Stimulated activated CD8-positive, alpha-beta memory T cell treated with anti-CD3 and anti-CD28 coated beads, Interleukin-7, amount 100 ng/mL, for 1 hour (primary cell): ENCODE measurements around the gene LPAR3.
"Not testable (repeated sequence)": the region's sequence is repeated elsewhere in the genome, so short reads cannot be mapped to it uniquely, and the experiment has no call there.

Experiments used
- DNase-seq, 2 donors: peaks; one replicate each; pipeline ENCODE4 v3.0.0-alpha.2; 2020; ENCODE audit warnings: low read depth in 2 of 2

The LPAR3 gene, protein sequence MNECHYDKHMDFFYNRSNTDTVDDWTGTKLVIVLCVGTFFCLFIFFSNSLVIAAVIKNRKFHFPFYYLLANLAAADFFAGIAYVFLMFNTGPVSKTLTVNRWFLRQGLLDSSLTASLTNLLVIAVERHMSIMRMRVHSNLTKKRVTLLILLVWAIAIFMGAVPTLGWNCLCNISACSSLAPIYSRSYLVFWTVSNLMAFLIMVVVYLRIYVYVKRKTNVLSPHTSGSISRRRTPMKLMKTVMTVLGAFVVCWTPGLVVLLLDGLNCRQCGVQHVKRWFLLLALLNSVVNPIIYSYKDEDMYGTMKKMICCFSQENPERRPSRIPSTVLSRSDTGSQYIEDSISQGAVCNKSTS

DNA sequence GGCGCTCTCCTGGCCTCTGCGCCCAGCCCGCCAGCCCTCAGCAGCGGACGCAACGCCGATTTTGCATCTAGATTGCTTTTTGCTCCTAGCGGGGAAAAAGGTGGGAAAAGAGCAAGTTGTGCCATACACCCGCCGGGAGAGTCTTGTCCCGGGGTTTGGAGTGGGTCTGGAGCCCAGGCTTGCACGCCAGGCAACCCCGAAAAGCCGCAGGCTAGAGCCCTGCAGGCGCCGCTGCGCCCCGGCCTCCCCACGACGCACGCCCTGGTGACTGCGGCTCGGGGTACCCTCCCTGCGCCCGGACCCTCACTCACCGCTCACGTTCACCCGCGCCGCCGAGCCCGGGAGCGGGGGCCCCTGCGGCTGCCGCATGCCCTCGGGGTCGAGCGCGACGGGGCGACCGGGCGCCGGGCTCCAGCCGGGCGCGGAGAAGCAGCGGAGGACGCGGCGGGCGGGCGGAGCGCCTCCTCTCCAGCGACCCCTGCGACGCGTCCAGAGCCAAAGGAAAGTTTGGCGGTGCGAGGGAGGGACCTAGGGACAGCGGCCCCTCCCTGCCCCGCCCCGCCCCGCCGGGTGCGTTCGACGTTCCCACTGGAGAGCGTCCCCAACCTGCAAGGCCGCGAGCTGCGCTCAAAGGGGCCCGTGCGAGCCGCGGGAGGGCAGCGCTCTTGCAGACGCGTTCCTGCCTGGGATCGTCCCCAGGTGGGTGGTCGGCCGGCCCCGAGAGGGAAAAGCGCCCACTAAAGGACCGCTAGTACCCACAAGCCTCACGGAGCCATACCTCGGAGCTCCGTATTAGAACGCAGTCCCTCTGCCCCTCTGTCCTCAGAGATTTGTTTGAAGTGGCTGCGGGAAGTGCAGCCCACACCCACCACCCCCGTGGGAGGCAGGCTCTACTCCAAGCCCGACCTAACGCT is at the start of gene LPAR3:
LPAR3 (minus strand) TSS at position 502 of the 914 bp plus-strand sequence. CDS start 27,086 bp downstream, outside the sequence.
- DNase-seq: no peak

DNA sequence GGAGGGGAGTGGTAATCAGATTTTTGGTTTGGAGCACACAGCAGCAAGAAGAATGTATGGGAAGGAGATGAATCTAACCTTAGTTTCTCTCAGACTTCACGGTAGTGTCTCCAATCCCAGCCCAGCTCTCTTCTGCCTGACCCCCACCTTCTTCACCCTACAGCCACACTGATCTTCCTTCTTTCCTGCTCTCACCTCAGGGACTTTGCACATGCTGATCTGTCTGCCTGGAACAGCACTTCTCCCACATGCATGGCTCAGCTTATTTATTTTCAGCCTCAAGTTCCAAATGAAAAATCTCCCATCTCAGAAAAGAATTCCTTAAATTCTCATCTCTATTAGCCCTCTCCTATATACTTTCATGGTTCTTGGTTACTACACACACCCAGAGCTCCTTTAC is 48.8 kb upstream of the LPAR3 start:
- no peak for DNase-seq

DNA sequence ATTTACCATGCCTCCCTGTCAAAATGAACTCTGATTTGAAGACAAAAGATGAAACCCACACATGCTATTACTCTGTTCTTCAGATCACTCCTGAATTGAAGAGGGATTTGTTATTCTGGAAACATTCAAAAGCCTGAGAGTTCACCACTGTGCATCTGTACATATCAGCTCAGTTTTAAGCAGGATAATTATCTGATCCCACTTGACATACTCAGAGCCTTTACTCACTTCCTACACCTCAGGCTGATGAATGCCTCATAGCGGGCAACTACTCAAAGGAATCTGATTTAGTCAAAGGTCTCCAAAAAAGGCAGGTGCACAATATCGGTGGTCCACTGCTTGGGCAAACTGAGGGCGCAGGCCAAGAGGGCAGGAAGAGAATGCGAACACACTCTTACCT is 47.5 kb upstream of the LPAR3 start:
- DNase-seq: no peak

DNA sequence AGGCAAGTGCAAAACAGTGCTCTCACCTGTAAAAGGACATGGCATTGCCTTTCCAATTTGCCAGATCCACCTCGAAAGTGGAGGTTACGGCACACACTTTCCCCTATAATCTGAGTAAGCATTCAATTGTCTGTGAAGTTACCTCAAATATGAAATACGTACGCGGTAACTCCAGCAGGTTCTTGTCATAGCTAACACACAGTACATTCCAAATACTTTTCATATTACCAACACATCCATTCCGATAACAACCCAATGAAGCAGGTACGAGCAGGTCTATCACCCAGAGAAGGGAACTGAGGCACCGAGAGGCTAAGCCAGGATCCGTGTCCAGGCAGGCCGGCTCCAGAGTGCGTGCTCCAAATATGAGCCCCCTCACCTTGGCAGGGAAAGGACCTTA is 46.8 kb upstream of the LPAR3 start:
- DNase-seq: no peak

DNA sequence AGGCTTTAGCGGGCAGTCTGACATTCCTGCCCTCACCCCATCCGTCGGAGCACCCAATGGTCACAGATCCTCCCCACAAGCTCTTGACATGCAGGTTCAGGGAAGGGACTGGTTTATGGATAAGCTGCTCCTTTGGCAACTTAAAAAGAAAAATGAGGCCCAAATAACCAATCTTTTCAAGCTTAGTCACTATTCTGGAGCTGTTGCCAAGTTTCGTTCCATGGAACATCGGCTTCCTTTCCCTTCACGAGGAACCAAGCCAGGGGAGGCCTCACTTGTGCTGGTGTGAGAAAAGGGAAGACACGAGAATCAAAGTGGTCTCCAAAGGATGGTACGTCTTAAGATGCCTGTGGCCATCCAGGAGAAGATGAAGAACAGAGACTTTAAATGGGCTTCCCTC is 46.1 kb upstream of the LPAR3 start:
- no peak for DNase-seq

DNA sequence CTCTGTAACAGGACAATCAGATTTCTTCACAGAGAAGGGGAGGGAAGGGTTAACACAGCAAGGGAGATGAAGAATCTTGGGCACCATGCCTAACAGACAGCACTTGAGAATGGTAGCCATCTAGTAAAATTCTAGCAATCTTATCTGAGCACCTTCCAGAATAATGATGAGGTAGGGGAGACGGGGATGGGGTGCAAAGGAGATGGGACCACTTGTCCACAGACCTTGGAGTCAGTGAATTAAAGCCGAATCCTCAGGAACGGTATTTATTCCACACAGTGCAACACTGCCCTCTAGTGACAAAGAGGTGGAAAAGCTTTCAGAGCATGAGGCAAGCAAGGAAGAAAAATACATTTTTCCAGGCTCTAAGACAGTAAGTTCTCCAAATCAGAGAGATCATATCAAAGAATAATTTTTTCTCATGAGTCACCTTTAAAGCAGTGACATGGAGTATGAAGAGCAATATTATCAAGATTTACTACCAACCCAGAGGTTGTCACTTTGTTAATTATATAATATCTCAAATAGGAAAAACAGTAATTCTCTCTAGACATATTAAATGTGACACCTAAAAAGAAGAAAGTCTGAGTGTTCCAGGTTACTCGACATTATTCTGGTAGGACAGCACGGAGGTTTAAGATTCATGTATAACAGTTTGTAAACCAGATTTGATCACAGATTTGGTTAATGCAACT is 43.3 kb upstream of the LPAR3 start:
- no peak for DNase-seq

DNA sequence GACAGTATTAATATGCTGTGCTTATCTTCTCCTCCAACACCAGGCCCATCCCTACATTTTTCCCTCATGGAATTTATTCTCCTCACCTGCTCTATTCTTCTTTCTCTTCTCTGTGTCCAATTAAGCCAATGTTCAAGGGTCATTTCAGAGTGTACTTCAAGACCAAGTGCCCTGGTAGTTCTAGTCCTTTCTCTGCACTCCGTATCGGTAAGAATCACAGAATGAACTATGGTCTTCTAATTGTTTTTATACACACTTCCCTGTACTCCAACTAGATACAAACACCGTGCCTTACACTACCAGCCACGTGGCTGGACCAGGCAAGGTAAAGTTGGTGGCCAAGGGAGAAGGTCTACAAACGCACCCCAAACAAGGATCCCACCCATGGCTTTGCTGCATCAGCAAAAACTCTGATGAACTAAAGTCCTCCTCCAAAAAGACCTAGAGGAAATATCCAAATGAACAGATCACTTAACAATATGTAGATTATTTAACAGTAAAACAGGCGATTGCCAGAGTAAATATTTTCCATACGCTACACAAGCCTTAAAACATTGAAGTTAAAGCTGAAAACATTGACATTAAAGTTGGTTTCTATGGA is 40.1 kb upstream of the LPAR3 start:
- no peak for DNase-seq

DNA sequence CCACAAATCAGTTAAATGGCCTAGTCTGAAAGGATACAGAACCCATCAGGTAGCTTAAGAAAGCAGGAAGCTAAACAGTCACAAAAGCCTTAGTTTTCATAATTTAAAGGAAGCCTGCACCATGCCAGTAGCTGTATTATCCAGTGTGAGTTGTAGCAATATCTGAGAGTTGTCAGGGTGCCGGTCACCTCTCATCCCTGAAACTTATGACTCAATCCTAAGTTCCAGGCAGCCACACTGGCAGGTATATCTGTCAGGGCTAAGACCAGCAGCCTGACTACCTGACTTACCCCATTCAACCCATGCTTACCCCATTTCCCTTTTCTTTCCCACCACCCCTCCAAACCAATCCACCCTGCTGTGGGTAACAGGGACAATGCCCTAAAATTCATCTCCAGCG is 37.8 kb upstream of the LPAR3 start:
- DNase-seq: no peak

DNA sequence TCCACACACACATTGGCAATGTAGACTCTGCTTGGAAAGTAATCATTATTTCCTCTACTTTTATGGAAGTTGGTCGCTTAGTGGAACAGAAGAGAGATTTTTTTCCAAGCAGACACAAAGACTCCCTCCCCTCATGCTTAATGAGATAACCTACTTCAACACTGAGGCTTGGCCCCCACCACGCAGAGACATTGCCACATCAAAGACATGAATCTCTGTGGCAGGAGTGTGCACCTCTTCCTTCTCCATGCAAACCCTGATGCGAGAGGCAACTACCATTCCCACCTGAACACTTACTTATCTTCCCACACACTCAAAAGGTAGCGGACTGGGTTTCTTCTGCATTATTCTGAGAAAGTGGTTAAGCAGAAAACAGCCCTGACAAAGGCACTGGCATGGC is 37.3 kb upstream of the LPAR3 start:
- DNase-seq: no peak

DNA sequence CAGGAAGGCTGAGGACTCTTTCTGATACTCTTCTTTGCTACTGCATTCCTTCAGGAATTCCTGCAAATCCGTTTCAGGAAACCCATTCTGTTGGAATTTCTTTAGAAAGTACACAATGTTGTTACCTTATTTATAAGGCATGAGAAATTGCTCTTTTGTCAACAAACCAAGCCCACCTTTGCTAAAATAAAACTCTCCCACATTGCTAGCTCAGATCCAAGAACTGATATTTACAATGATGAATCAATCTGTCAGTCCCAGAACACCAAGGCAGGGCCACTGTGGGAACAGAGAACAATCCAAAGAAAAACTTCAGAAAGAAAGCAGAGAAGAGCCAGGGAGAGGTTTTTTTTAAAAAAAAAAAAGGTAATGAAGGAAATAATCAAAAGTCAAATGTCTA is 36.6 kb upstream of the LPAR3 start:
- DNase-seq: no peak

DNA sequence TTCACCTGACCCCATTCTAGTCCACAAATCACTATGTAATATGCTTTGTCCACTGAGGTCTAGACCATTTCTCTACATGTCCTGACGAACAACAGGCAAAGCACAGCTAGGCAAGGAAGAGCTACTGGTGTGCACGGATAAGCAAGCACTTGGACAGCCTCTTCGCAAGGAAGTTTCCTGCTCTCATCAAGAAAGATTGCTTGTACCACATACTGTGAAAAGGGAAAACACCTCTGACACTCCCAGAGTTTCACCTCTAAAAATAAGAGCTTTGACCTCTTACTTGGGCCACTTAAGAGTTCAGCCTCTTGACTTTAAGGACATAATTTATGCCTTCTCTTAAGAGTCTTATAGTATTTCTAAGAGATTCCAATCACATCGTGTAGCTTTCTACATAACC is 36.0 kb upstream of the LPAR3 start:
- no peak for DNase-seq

DNA sequence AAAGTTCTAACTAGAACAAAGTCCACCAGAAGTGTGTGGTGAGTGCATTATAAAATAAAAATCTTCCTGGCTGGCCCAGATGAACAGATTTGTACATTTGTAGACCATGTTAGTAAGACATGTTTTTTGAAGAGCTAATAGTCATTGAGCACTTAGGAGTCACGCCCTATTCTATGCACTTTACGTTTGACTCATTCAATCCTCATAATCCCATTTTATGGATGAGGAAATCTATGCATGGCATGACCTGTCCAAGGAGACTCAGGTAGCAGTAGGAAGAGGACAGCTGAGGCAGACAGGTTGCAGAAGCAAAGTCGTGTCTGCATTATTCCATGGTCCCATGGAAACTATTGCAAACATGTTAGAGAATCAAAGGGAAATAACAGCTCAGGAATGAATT is 30.3 kb upstream of the LPAR3 start:
- DNase-seq: no peak

DNA sequence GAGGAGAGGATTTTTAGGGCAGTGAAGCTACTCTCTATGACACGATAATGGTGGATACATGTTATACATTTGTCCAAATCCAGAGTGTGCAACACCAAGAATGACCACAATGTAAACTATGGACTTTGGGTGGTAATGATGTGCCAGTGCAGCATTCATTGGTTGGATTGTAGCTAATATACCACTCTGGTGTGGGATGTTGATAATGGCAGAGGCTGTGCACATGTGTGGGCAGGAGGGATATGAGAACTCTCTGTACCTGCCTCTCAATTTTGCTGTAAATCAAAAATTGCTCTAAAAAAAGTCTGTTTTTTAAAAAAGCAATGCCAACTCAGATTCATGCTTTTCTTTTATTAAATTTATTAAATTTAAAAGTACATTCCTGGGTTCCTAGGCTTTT is 27.2 kb upstream of the LPAR3 start:
- no peak for DNase-seq

DNA sequence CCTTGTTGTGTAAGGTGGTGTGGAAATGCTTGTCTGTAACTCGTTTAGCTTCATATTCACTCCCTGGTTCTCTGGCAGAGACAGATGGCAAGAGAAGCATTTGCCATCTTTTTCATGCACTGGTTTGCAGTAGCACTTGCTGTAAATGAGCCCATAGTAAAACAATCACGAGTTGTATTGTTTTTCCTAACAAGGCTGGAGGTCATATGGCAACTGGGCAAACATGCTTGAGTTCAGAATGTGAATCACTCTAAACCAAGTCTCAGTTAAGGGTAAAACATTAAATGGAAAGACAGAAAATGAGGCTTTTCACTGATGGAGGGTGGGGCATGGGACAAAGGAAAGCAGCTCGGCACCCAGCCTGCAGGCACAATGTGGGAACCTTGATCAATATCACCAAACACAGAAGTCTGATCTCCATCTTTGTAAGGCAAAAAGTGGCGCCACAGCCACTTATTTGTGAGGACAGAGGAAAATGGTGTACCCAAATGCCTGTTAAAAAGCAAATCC is 26.5 kb upstream of the LPAR3 start:
- no peak for DNase-seq

DNA sequence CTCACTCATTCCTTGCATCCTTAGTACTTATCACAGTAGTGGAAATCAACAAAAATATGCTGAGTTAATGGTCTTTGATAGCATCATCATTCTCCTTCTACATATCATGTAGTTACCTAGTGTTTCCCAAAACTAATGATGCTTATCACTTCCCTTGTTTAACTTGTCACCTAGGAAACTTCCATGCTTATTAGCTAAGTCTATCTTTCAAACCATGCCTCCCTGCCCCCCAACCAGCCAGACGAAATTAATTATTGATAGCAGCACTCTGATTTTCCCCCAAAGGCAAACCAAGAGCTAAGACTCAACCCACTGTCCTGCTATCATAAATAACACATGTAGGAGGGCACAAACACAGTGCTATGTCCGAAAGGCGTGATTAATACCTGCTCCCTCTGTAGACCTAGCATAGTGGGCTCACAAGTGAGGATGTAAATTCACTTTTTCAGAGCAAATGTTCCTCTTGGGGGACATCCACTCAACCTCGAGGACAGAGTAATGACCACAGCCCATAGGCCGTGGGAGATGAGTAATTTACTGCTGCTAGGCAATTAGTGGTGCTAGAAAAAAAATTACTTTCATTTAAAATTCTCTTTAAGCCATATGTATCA is 25.8 kb upstream of the LPAR3 start:
- DNase-seq: no peak

DNA sequence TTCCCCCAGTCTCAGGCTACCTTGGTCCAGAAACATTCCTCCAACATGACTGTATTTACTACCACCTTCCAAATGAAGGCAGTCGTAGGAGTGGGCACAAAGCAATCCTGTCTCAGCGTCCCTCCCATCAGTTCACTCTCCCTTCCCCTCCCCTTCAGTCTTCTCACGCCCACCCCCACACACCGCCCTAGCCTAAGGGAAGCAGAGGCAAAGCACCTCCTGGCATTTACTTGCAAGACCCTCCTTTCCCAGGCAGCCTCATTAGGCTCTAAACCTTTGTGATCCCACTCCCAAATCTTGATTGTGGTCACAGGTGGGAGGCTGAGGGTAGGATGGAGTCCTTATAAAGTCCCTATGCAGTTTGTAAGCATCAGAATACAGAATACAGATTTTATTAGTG is 23.9 kb upstream of the LPAR3 start:
- DNase-seq: no peak

DNA sequence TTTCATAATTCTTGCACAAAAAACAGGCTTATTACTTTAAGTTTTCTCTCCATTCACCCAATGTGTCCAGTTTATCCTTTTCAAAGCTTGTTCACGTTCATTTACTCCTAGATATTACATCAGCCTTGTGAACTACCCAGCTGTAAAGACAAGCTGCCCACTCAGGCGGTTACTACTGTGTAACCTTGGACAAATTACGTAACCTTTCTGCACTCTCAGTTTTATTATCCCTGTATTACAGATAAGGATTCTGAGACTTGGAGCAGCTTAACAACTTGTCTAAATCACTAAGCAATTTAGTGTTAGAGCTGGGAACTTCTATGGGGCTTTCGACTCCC is 20.5 kb upstream of the LPAR3 start:
- DNase-seq: no peak

DNA sequence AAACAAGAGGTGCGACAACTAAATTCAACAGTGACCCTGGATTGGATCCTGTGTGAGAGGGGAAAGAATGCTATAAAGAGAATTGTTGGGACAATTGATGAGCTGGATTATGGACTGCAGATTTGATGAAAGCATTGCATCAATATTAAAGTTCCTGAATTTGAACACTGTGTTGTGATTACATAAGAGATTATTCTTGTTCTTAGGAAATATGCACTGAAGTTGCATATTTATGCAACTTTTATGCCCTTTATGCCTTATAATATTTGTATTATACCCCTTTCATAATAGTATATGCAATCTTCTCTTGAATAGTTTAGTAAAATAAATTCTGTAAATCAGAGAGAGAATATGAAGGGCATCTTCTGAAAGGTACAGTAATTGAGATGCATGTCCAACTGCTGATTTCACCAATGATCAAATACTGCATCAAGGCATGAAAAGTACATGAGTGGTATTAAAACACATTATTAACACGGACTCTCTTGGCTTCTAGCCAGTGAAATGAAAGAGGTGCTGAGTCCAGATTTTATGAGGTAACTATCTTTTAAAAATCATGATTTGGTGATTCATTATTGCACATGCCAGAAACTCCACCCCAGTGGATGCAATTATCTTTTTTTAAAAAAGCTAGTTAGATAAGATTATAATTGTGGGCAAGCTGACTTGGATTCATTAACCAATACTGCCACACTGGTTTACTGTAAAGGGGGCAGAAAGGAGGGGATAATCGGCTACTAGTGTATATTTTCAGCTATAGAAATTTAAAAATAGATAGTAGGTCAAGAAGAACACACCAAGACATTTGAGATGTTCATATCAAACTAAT is 19.9 kb upstream of the LPAR3 start:
- DNase-seq: no peak

DNA sequence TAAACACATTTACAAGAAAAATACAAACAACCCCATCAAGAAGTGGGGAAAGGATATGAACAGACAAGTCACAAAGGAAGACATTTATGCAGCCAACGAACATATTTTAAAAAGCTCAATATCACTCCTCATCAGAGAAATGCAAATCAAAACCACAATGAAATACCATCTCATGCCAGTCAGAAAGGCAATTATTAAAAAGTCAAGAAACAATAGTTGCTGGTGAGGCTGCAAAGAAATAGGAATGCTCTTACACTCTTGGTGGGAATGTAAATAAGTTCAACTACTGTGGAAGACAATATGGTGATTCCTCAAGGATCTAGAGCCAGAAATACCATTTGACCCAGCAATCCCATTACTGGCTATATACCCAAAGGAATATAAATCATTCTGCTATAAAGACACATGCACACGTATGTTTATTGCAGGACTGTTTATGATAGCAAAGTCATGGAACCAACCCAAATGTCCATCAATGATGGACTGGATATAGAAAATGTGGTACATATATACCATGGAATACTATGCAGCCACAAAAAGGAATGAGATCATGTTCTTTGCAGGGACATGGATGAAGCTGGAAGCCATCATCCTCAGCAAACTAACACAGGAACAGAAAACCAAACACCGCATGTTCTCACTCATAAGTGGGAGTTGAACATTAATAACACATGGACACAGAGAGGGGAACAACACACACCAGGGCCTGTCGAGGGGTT is 15.9 kb upstream of the LPAR3 start:
- not testable (repeated sequence) for DNase-seq
